Measurements from ENCODE around the gene CBARP.

Gene CBARP

DNA sequence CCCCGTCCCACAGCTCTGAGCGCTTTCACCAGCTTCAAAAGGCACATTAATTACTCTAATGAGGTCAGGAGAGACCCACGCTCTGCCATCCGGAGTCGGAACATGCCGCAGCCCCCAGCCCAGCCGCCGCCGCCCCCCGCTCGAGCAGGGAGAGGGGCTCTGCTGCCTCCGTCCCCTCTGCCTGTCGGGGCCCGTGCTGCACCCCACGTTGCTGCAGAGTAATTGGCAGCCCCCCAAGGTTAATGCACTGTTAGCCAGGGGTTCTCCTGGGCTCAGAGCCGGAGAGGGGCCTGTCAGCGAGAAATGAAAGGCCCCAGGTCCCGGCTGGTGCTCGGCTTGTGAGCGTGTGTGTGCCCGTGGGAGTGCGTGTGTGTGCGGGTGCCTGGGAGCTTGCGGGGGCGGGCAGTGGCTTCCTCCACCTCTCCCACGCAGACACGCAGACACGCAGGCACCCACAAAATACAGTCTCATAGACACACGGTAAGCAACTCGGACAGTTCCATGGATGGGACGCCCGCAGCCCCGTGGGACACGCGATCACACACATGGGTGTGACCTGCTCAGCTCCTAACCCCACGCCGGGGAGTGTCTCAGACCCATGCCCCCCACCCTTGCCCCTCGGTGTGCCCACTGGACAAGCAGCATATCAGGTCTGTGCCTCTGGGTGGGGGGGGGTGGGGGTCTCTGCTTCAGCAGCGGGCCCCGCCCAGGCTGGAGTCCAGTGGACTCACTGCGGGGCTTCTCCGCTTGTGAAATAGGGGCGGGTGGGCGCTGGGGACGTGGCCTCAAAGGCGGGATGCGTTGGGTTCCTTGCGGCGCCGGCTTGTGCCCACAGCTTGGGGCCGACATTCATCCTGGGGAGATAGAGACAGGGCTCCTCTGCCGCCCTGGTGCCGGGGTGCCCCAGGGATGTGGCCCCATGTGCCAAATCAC, 43.1 kb upstream of the CBARP start:
- H3K9me3 Mint-ChIP-seq, result no peaks in the 10 kb centered on the region
- H3K4me1 Mint-ChIP-seq (ENCODE audit: low read depth in 2 of 2), result peaks cover 15 to 21% of the 10 kb centered on the region in 2 donors
- H3K36me3 Mint-ChIP-seq (ENCODE audit: insufficient read depth), result peaks cover 34% of the 10 kb centered on the region
- peak overlapping the region in 1 of 2 donors; percentile 48 for H3K4me3 Mint-ChIP-seq
- DNase-seq (no peak), ATAC-seq (replicated peaks) (no peak)
- H3K27me3 Mint-ChIP-seq, result peaks cover 14 to 17% of the 10 kb centered on the region in 2 donors
- H3K27ac Mint-ChIP-seq, result peak overlapping the region in 1 of 2 donors; percentile 73

DNA sequence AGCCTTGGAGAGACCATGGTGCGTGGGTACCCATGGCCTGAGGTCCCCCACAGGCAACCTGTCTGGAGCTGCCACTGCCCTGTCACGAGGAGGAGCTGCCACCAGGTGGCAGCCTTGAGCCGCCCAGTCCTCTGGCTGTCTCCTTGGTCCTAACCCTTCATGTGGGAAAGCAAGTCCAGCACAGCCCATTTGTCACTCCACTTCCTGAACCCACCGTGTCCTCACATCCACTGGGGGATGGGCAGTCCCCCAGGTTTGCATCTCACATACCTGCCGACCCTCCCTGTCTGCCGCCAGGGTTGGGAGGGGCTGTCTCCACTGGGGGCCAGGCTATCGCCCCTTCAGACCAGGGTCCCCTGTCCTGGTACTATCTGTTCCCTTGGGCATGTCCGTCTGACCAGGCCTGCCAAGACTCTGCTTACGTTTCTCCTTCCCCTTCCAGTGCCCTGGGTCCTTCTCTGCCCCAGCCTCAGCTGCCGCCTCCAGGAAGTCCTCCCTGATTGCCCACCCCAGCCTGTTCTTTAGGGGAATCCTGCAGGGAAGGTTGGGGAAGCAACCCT, 42.1 kb upstream of the CBARP start:
- Mint-ChIP-seq H3K36me3 (ENCODE audit: insufficient read depth) (peaks cover 44% of the 10 kb centered on the region), H3K4me3 (peak overlapping the region; percentile 31 to 48), H3K27ac (peak overlapping the region in 1 of 2 donors; percentile 73), H3K27me3 (peaks cover 9 to 11% of the 10 kb centered on the region in 2 donors), H3K4me1 (ENCODE audit: low read depth in 2 of 2) (peaks cover 15 to 22% of the 10 kb centered on the region in 2 donors), H3K9me3 (no peaks in the 10 kb centered on the region)
- DNase-seq (peak; percentile 70 to 75 (median 74)), ATAC-seq (replicated peaks) (no peak)

DNA sequence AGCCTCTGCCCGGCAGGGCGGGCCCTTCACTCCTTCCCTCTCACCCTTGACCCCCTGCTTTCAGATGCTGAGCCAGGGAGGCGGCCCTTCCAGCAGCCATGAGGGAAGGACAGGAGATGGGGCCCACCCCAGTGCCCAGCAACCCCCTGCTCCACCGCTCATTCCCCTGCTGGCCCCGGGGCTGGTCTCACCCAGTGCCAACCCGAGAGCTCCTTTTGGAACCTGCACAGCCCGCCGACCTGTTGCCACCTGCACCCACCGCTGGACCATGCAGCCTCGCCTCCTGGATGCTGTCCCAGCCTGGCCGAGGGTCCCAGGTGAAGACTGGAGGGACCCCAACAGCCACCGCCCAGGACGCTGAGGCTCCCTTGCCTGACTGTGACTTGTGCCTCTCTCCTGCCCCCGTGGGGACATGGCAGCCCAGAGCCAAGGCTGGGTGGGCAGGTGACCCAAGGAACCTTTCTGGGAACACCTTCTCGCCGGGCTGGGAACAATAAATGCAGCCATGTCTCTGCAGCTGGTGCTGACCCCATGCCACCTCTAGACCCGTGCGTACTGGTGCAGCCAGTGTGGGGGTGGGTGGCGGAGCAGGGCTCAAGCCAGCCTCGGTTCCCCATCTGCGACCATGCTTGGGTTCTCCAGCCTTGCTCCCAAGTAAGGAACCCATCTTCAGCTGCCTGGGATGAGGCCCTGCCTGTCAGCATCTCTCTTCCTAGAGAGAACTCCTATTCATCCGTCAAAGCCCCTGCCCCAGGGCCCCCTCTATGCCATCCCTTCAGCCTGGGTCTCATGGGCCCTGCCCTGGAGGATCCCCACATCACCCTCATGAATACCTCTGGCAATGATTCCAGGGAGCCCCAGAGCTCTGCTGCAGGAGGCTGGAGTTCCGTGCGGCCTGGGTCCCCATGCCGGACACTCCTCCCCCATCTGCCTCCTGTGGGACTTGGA, 41.2 kb upstream of the CBARP start:
- H3K27ac Mint-ChIP-seq, result no peak overlapping the region
- H3K9me3 Mint-ChIP-seq, result no peaks in the 10 kb centered on the region

DNA sequence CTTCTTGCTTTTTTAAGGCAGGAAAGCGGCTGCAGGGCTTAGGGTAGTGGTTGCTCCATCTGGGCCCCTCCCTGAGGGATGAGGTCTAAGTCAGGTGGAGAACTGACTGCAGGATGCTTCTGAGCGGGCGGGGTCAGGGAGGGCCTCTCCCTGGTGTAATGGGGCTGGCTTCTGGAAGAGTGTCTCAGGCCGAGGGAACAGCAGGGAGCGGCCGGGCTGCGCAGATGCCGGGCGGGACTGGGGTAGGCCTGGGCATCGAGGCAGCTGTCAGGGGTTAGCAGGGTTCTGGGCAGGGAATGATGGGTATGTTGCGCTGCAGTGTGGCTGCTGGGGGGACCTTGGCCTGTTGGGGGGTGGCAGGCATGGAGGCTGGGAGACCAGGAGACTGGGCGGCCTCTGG, 40.3 kb upstream of the CBARP start:
- peaks cover 23 to 29% of the 10 kb centered on the region in 2 donors for H3K4me1 Mint-ChIP-seq (ENCODE audit: low read depth in 2 of 2)
- H3K27ac Mint-ChIP-seq, result no peak overlapping the region
- DNase-seq (no peak), ATAC-seq (replicated peaks) (no peak)
- no peaks in the 10 kb centered on the region for H3K27me3 Mint-ChIP-seq
- peaks cover 62% of the 10 kb centered on the region for H3K36me3 Mint-ChIP-seq (ENCODE audit: insufficient read depth)
- no peak overlapping the region for H3K4me3 Mint-ChIP-seq
- no peaks in the 10 kb centered on the region for H3K9me3 Mint-ChIP-seq

More for the DNA sequence above, 41.2 kb upstream of the CBARP start:
- peaks cover under 1 to 2% of the 10 kb centered on the region in 2 donors for H3K27me3 Mint-ChIP-seq
- DNase-seq (no peak), ATAC-seq (replicated peaks) (no peak)
- H3K4me3 Mint-ChIP-seq, result peak overlapping the region; percentile 31 to 48
- H3K4me1 Mint-ChIP-seq (ENCODE audit: low read depth in 2 of 2), result peaks cover 16 to 22% of the 10 kb centered on the region in 2 donors
- peaks cover 53% of the 10 kb centered on the region for H3K36me3 Mint-ChIP-seq (ENCODE audit: insufficient read depth)

DNA sequence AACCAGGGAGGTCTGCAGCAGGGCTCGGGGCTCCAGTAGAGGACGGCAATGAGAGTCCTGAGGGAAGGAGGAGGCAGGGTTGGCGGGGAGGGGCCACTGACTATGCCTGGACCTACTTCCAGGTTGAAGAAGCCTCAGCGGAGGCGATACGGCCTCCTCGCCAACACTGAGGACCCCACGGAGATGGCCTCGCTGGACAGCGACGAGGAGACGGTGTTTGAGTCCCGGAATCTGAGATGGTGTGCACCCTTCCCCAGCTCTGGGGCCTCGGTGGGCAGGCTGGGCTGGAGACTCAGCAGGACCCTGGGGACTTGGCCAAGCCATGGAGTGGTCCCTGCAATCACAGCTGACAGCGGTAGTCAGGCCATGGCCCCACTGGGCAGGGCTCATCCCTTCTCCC, 39.3 kb upstream of the CBARP start:
- no peak for DNase-seq
- Mint-ChIP-seq H3K4me3 (peak overlapping the region; percentile 74 to 80), H3K27ac (peak overlapping the region in 1 of 2 donors; percentile 97), H3K4me1 (ENCODE audit: low read depth in 2 of 2) (peaks cover 30 to 34% of the 10 kb centered on the region in 2 donors), H3K27me3 (no peaks in the 10 kb centered on the region), H3K9me3 (no peaks in the 10 kb centered on the region), H3K36me3 (ENCODE audit: insufficient read depth) (peaks cover 72% of the 10 kb centered on the region)
- no peak for ATAC-seq (replicated peaks)

DNA sequence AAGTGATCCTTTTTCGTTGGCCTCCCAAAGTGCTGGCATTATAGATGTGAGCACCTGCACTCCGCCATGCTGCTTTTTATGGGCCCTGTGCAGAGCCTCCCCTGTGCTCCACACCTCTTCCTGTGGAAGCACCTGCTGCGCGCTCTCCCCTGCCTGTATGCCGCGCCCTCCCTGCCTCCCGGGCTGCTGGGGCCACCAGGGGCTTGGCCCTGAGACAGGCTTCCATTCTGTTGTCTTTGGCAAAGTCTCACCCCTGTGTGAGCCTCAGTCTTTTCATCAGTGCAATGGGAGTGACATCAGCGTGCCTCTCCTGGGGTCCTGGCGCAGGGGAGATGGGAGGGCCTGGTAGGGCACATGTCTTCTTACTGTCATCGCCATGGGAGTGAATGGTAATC, 38.8 kb upstream of the CBARP start:
- peaks cover 74% of the 10 kb centered on the region for H3K36me3 Mint-ChIP-seq (ENCODE audit: insufficient read depth)
- H3K4me1 Mint-ChIP-seq (ENCODE audit: low read depth in 2 of 2), result peaks cover 32 to 37% of the 10 kb centered on the region in 2 donors
- DNase-seq, result no peak
- no peaks in the 10 kb centered on the region for H3K9me3 Mint-ChIP-seq
- H3K27me3 Mint-ChIP-seq, result no peaks in the 10 kb centered on the region
- H3K27ac Mint-ChIP-seq, result peak overlapping the region; percentile 48 to 97
- no peak for ATAC-seq (replicated peaks)
- peak overlapping the region; percentile 74 to 80 for H3K4me3 Mint-ChIP-seq

DNA sequence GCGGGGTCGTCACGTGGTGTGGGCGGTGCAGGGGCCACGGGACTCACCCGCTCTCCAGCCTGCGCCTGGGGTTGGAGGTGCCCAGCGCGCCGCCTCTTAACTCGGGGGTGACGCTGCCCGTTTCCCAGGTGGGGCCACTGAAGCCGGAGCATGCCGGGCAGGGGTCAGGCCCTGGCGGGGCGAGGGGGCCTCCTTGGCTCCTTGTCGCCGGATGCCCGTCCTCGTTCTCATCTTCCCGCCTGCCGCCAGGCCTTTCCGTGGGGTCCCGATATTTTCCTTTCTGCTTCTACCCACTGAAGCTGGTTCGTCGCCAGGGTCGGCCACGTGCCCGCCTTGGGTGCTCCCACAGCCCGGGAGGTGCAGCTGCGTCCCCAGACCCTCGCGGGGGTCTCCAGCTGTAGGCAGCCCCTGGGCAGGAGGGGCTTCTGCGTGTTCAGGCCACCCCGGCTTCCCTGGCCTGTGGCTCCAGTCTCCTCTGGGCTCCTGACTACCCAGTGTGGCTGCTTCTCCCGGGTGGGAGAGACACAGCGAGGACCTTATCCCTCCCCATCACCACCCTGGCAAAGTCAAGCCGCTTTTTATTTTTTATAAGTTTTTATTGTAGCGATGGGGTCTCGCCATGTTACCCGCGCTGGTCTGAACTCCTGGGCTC, 38.3 kb upstream of the CBARP start:
- no peaks in the 10 kb centered on the region for H3K9me3 Mint-ChIP-seq
- peaks cover 36 to 41% of the 10 kb centered on the region in 2 donors for H3K4me1 Mint-ChIP-seq (ENCODE audit: low read depth in 2 of 2)
- peaks cover 79% of the 10 kb centered on the region for H3K36me3 Mint-ChIP-seq (ENCODE audit: insufficient read depth)
- peak overlapping the region; percentile 90 to 97 for H3K27ac Mint-ChIP-seq
- ATAC-seq (replicated peaks) (no peak), DNase-seq (no peak)
- H3K4me3 Mint-ChIP-seq, result peak overlapping the region; percentile 74 to 80
- no peaks in the 10 kb centered on the region for H3K27me3 Mint-ChIP-seq

DNA sequence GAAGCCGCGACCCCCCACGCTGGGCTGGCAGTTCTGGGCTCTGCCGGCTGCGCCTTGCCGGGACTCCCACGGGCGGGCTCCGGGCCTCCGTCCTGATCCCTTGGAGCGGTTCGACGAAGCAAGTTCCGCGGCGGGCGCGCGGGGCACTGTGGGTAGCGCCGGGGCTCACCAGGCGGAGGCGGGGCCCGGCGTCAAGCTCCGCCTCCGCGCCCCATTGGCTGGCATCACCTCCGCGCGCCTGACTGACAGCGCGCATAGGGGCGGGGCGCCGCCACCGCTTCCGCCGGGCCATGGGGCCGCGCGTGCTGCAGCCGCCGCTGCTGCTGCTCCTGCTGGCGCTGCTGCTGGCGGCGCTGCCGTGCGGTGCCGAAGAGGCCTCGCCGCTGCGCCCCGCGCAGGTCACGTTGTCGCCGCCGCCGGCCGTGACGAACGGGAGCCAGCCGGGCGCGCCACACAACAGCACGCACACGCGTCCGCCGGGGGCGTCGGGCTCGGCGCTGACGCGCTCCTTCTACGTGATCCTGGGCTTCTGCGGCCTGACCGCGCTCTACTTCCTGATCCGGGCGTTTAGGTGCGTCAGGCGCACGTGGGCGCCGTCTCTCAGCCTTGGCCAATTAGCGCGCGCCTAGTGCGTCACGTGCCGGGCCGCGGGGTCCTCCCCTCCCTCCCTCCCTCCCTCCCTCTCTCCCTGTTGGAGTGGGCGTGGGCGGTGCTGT, 37.6 kb upstream of the CBARP start, which contains the start of gene FAM174C:
TSS of gene FAM174C (plus strand) at position 271 of the 716 bp plus-strand sequence. CDS start at position 291, 20 bp downstream.
- DNase-seq, result peak; percentile 89 to 94 (median 94)
- H3K36me3 Mint-ChIP-seq (ENCODE audit: insufficient read depth), result peaks cover 85% of the 10 kb centered on the region
- H3K27ac Mint-ChIP-seq, result peak within 1 kb of the TSS; percentile 90 to 97
- no peaks in the 10 kb centered on the region for H3K9me3 Mint-ChIP-seq
- ATAC-seq (replicated peaks), result peak; percentile 81
- peak within 1 kb of the TSS; percentile 74 to 80 for H3K4me3 Mint-ChIP-seq
- H3K4me1 Mint-ChIP-seq (ENCODE audit: low read depth in 2 of 2), result peaks cover 42 to 47% of the 10 kb centered on the region in 2 donors
- no peaks in the 10 kb centered on the region for H3K27me3 Mint-ChIP-seq

DNA sequence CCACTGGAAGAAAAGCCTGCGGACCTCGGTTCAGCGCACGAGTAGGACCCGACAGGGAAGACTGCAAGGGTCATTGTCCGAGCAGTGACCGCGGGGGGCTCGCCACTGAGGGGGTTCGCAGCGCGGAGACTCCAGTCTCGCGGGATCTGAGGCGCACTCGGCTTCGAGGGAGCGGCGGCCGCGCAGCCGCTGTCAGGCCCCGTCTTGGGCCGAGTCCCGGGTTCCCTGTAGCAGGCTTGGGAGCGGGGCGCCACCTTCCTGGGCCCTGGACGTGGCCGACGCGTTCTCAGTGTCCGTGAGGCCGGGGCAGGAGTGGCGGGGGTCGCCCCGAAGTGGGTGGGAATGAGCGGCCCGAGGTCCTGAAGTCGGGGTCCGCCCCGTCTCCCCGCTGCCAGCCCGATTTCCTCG, 37.1 kb upstream of the CBARP start:
- Mint-ChIP-seq H3K4me1 (ENCODE audit: low read depth in 2 of 2) (peaks cover 46 to 48% of the 10 kb centered on the region in 2 donors), H3K36me3 (ENCODE audit: insufficient read depth) (peaks cover 87% of the 10 kb centered on the region), H3K9me3 (no peaks in the 10 kb centered on the region), H3K4me3 (peak overlapping the region; percentile 74 to 80), H3K27me3 (no peaks in the 10 kb centered on the region), H3K27ac (peak overlapping the region; percentile 90 to 97)
- ATAC-seq (replicated peaks) (no peak), DNase-seq (no peak)

DNA sequence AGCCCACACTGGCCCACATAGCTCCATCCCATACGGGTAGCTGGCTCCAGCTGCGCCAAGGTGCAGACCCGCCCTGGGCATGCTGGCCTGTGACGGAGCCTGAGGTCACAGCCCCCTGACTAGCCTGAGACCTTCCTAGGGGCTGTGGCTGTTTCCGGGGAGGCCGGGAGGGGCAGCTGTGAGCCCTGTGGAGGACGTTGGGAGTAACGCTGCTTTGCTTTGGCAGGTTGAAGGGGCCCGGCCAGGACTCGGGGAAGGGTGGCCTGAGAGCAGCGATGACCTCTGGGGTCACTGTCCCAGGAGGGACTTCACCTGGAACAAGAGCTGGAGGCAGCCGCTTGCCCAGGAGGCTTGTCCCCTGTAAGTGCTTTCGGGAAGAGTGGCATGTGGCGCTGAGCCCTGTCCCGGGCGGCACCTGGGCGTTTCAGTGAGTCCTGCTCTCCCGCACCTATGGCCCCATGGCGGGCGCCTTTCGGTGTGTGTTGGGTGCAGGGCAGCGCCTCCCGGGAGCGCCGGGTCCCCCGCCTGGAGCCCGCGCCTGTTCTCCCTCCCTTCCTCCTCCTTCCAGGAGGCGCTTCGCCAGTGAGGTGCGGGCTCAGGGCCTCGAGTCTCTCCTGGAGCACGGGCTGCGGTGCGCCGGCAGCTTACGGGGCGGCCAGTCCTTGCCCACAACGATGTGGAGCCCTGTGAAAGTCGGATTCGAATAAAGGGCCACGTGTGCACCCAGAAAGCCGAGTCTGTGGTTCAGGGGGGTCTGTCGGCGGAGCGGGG, 36.5 kb upstream of the CBARP start:
- H3K27ac Mint-ChIP-seq, result peak overlapping the region; percentile 77 to 97
- H3K36me3 Mint-ChIP-seq (ENCODE audit: insufficient read depth), result peaks cover 89% of the 10 kb centered on the region
- DNase-seq (no peak), ATAC-seq (replicated peaks) (no peak)
- no peaks in the 10 kb centered on the region for H3K9me3 Mint-ChIP-seq
- H3K27me3 Mint-ChIP-seq, result no peaks in the 10 kb centered on the region
- H3K4me3 Mint-ChIP-seq, result peak overlapping the region; percentile 53 to 80
- peaks cover 43 to 46% of the 10 kb centered on the region in 2 donors for H3K4me1 Mint-ChIP-seq (ENCODE audit: low read depth in 2 of 2)

DNA sequence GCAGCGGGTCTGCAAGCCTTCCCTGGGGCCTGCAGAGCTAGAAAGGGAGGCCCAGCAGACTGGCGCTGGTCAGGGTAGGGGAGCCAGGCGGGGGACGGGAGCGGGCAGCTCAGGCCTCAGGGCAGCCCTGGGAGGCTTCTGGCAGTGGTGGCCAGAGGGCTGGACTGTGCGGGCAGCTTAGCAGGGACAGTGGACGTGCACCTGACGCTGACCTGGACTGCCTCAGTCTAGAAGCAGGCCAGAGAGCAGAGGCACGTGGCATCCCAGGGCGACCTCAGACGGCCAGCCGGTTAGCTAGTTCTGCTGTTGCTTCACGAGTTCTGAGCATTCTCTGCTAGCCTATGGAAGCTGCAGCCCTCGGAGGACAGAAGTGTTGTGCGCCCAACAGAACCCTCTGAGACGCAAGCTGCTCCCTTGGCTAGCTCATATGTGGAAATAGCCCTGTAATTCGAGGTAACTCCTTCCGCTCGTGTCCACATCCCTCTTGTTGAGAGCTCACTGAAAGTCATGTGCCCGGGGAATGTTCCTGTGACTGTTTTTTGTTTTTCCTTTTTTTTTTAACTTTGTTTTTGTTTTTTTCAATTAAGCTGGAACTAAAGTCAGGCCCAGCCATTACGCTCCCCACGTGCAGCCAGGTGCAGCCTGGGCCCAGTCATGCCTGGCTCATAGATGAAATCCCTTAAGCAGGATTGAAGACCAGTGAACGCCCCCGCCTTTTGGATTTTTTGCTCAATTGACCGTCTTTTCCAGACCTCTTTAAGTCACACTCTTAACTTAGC, 35.6 kb upstream of the CBARP start:
- DNase-seq (no peak), ATAC-seq (replicated peaks) (no peak)
- Mint-ChIP-seq H3K27me3 (no peaks in the 10 kb centered on the region), H3K36me3 (ENCODE audit: insufficient read depth) (peaks cover 93% of the 10 kb centered on the region), H3K27ac (peak overlapping the region; percentile 77 to 97), H3K4me1 (ENCODE audit: low read depth in 2 of 2) (peaks cover 48 to 52% of the 10 kb centered on the region in 2 donors), H3K9me3 (no peaks in the 10 kb centered on the region), H3K4me3 (peak overlapping the region; percentile 53 to 63)

All from effector memory CD8-positive, alpha-beta T cell (primary cell).